ENCODE measurements around the gene CNTN4.

GRCh38 chr3:2301361-2301760 lies 202.7 kb downstream of the CNTN4 start:
- TF ChIP-seq CTCF (IDR thresholded peaks at IDR 0.05): no peak
- no peak for TF ChIP-seq POLR2A (IDR thresholded peaks at IDR 0.05)
- TF ChIP-seq EP300 (IDR thresholded peaks at IDR 0.05): no peak
- no peak for TF ChIP-seq POLR2AphosphoS5 (IDR thresholded peaks at IDR 0.05)

Data from upper lobe of left lung (tissue), 4 donors.